GM23338 (cell line): Measurements from ENCODE around the gene SYNE1. TPM values are rescaled to one million over a fixed set of nuclear protein-coding genes. Genes with fewer than 3 reads are reported as not detected.

Experiments used
- ATAC-seq: fragments of 200-7000 bp; cut with Tn5 transposase; 3 replicates; pipeline ENCODE4 v1.9.1; 2020
- DNase-seq: peaks from one replicate; pipeline ENCODE4 v3.0.0-alpha.2; 2015; ENCODE audit warnings: low spot score
- H2AFZ ChIP-seq: fragments of 200-600 bp; sonication (generic); 2 replicates; pipeline ENCODE4 v1.8.0; 2016; ENCODE audit warnings: antibody characterized with exemption, mild to moderate bottlenecking, moderate library complexity
- H3F3A ChIP-seq: fragments of 200-600 bp; sonication (generic); replicated peaks from 2 replicates; pipeline ENCODE4 v1.8.0; 2017; ENCODE audit warnings: antibody characterized with exemption, mixed run types, low read depth
- H3K27ac ChIP-seq: fragments of 200-600 bp; sonication (generic); 2 replicates; pipeline ENCODE4 v1.6.1; 2016; ENCODE audit warnings: low read depth
- H3K27me3 ChIP-seq: fragments of 200-600 bp; sonication (generic); 2 replicates; pipeline ENCODE4 v1.8.0; 2016; ENCODE audit warnings: mild to moderate bottlenecking, mixed run types, moderate library complexity; ENCODE audit not compliant: insufficient read depth
- H3K36me3 ChIP-seq: fragments of 200-600 bp; sonication (generic); 2 replicates; pipeline ENCODE4 v1.8.0; 2016; ENCODE audit warnings: mild to moderate bottlenecking; ENCODE audit not compliant: insufficient read depth
- H3K4me1 ChIP-seq: fragments of 200-600 bp; sonication (generic); 2 replicates; pipeline ENCODE4 v1.8.0; 2016; ENCODE audit warnings: mild to moderate bottlenecking, moderate library complexity; ENCODE audit not compliant: insufficient read depth
- H3K4me2 ChIP-seq: fragments of 200-600 bp; sonication (generic); 2 replicates; pipeline ENCODE4 v1.7.1; 2017; ENCODE audit warnings: mixed run types
- H3K4me3 ChIP-seq: fragments of 200-600 bp; sonication (generic); 2 replicates; pipeline ENCODE4 v1.6.1; 2016; ENCODE audit warnings: mixed run types
- H3K79me2 ChIP-seq: fragments of 200-600 bp; sonication (generic); replicated peaks from 2 replicates; pipeline ENCODE4 v1.8.0; 2017; ENCODE audit warnings: mild to moderate bottlenecking; ENCODE audit not compliant: insufficient read depth
- H3K9me2 ChIP-seq: fragments of 200-600 bp; sonication (generic); 2 replicates; pipeline ENCODE4 v1.8.0; 2017; ENCODE audit not compliant: insufficient read depth
- H4K20me1 ChIP-seq: fragments of 200-600 bp; sonication (generic); replicated peaks from 2 replicates; pipeline ENCODE4 v1.8.0; 2017; ENCODE audit warnings: mild to moderate bottlenecking; ENCODE audit not compliant: insufficient read depth
- H3K27ac Mint-ChIP-seq: 2 replicates; pipeline ENCODE4 v1.8.0; 2020; ENCODE audit warnings: inconsistent platforms, mild to moderate bottlenecking, moderate library complexity, mixed read lengths
- H3K27me3 Mint-ChIP-seq: 3 replicates; pipeline ENCODE4 v1.8.0; 2022; ENCODE audit warnings: low read depth, mild to moderate bottlenecking, moderate library complexity, mixed read lengths, inconsistent platforms; ENCODE audit not compliant: insufficient read depth, poor library complexity
- H3K36me3 Mint-ChIP-seq: 3 replicates; pipeline ENCODE4 v1.8.0; 2021; ENCODE audit warnings: low read depth, mild to moderate bottlenecking, inconsistent platforms, moderate library complexity, mixed read lengths
- H3K4me1 Mint-ChIP-seq: 3 replicates; pipeline ENCODE4 v1.8.0; 2020; ENCODE audit warnings: mild to moderate bottlenecking, inconsistent platforms, mixed read lengths
- H3K4me3 Mint-ChIP-seq: 3 replicates; pipeline ENCODE4 v1.8.0; 2021; ENCODE audit warnings: moderate library complexity, mild to moderate bottlenecking, inconsistent platforms, mixed read lengths
- H3K9me3 Mint-ChIP-seq: 3 replicates; pipeline ENCODE4 v1.8.0; 2020; ENCODE audit warnings: moderate library complexity, mild to moderate bottlenecking, inconsistent platforms, mixed read lengths
- CREB1 ChIP-seq: fragments of 250-450 bp; sonication (Bioruptor Pico); IDR thresholded peaks from 2 replicates; pipeline ENCODE4 v1.5.0; 2020; ENCODE audit warnings: low read depth, mild to moderate bottlenecking, moderate library complexity
- ETS1 ChIP-seq: IDR thresholded peaks from 2 replicates; pipeline ENCODE4 v1.6.1; 2016; ENCODE audit warnings: antibody characterized with exemption
- EZH2 ChIP-seq: fragments of 200-600 bp; sonication (generic); IDR thresholded peaks from one replicate; pipeline ENCODE4 v1.8.0; 2017; ENCODE audit warnings: antibody characterized with exemption, mild to moderate bottlenecking, low read depth; ENCODE audit not compliant: unreplicated experiment
- EZH2phosphoT487 ChIP-seq: fragments of 200-600 bp; sonication (generic); IDR thresholded peaks from one replicate; pipeline ENCODE4 v1.8.1; 2018; ENCODE audit warnings: antibody characterized with exemption; ENCODE audit not compliant: unreplicated experiment
- JUNB ChIP-seq: IDR thresholded peaks from one replicate; pipeline ENCODE4 v1.6.1; 2016; ENCODE audit warnings: antibody characterized with exemption; ENCODE audit not compliant: unreplicated experiment
- NANOG ChIP-seq: IDR thresholded peaks from 2 replicates; pipeline ENCODE4 v1.6.1; 2016; ENCODE audit warnings: antibody characterized with exemption, borderline replicate concordance
- POLR2AphosphoS5 ChIP-seq: IDR thresholded peaks from 2 replicates; pipeline ENCODE4 v1.6.1; 2016; ENCODE audit warnings: antibody characterized with exemption, low read depth
- STAT1 ChIP-seq: IDR thresholded peaks from one replicate; pipeline ENCODE4 v1.6.1; 2016; ENCODE audit warnings: antibody characterized with exemption; ENCODE audit not compliant: unreplicated experiment
- ZNF114 ChIP-seq: fragments of 250-450 bp; sonication (Bioruptor Pico); IDR thresholded peaks from 2 replicates; pipeline ENCODE4 v1.5.0; 2020; ENCODE audit warnings: mild to moderate bottlenecking, moderate library complexity
- ZNF331 ChIP-seq: fragments of 250-450 bp; sonication (Bioruptor Pico); IDR thresholded peaks from 2 replicates; pipeline ENCODE4 v1.5.0; 2020; ENCODE audit warnings: low read depth, mild to moderate bottlenecking, moderate library complexity
- ZNF462 ChIP-seq: fragments of 250-450 bp; sonication (Bioruptor Pico); IDR thresholded peaks from 2 replicates; pipeline ENCODE4 v1.5.0; 2020; ENCODE audit warnings: mild to moderate bottlenecking, moderate library complexity
- polyA plus RNA-seq: library from polyadenylated mRNA; unstranded; fragments of >200 nt; fragmentation: Nextera tagmentation; extraction: Ambion mirVana; gene quantifications from 2 replicates; pipeline ENCODE4 v1.2.1, GENCODE V29; 2016
- total RNA-seq: library from RNA; depleted of rRNA; stranded (reverse); fragments of >200 nt; shearing (Covaris generic); gene quantifications from 2 replicates; pipeline ENCODE4 v1.2.3, GENCODE V29; 2014
- TF ChIP-seq, protein P1 (sequence below): IDR thresholded peaks from one replicate; pipeline ENCODE4 v1.6.1; 2018; ENCODE audit warnings: antibody characterized with exemption; ENCODE audit not compliant: unreplicated experiment

SYNE1 gene
- total and polyA plus RNA-seq, 2 experiments from 2014 or later = 3.9 to 13.6 TPM

- Mint-ChIP-seq H3K27me3 (peaks cover 3% of the 10 kb centered on the region), H3K4me1 (peaks cover 18% of the 10 kb centered on the region), H3K4me3 (no peak overlapping the region), H3K27ac (no peak overlapping the region), H3K36me3 (no peaks in the 10 kb centered on the region), H3K9me3 (no peaks in the 10 kb centered on the region; the same call in 2 of the 3 replicates)
- DNase-seq (no peak), ATAC-seq (no peak)
- H4K20me1 ChIP-seq = no peaks in the 10 kb centered on the region
- no peak for TF ChIP-seq CREB1 (CRISPR knock-in tag)
- TF ChIP-seq, protein P1, sequence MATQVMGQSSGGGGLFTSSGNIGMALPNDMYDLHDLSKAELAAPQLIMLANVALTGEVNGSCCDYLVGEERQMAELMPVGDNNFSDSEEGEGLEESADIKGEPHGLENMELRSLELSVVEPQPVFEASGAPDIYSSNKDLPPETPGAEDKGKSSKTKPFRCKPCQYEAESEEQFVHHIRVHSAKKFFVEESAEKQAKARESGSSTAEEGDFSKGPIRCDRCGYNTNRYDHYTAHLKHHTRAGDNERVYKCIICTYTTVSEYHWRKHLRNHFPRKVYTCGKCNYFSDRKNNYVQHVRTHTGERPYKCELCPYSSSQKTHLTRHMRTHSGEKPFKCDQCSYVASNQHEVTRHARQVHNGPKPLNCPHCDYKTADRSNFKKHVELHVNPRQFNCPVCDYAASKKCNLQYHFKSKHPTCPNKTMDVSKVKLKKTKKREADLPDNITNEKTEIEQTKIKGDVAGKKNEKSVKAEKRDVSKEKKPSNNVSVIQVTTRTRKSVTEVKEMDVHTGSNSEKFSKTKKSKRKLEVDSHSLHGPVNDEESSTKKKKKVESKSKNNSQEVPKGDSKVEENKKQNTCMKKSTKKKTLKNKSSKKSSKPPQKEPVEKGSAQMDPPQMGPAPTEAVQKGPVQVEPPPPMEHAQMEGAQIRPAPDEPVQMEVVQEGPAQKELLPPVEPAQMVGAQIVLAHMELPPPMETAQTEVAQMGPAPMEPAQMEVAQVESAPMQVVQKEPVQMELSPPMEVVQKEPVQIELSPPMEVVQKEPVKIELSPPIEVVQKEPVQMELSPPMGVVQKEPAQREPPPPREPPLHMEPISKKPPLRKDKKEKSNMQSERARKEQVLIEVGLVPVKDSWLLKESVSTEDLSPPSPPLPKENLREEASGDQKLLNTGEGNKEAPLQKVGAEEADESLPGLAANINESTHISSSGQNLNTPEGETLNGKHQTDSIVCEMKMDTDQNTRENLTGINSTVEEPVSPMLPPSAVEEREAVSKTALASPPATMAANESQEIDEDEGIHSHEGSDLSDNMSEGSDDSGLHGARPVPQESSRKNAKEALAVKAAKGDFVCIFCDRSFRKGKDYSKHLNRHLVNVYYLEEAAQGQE = no peak
- no peak for TF ChIP-seq NANOG
- no peak for TF ChIP-seq ZNF114 (CRISPR knock-in tag)
- TF ChIP-seq ZNF331 = no peak
- TF ChIP-seq POLR2AphosphoS5 = no peak
- no peak for TF ChIP-seq EZH2phosphoT487
- no peak for TF ChIP-seq JUNB
- TF ChIP-seq STAT1 = no peak
- no peaks in the 10 kb centered on the region for H3K27me3 ChIP-seq
- H3K4me1 ChIP-seq = peaks cover 15% of the 10 kb centered on the region
- no peaks in the 10 kb centered on the region for H3F3A ChIP-seq
- no peaks in the 10 kb centered on the region for H3K36me3 ChIP-seq
- H3K9me2 ChIP-seq = no peaks in the 10 kb centered on the region
- H3K4me2 ChIP-seq = no peak overlapping the region
- H3K79me2 ChIP-seq = no peaks in the 10 kb centered on the region
- no peak overlapping the region for H2AFZ ChIP-seq
- no peak overlapping the region for H3K4me3 ChIP-seq
- no peak overlapping the region for H3K27ac ChIP-seq
Measured at GRCh38 chr6:152293404-152293803, 343.8 kb downstream of the SYNE1 start.

DNA sequence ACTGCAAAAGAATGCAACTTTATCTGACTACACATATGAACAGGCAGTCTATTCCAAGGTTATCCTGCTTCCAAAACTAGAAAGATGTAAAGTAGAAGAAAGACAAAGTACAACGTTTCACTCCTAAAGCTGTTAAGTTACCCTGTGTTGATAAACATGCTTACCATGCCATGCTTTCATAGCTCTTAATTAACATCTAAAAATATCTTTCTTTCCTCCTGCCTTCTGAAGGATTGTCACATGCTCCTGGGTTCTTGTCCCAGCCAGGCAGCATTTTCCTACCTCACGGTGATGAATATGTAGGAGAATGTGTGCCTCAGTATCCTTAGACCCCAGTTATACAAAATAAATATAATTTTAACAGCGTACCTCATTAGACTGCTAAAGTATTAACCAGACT is 344.6 kb downstream of the SYNE1 start:
- H3K27me3 Mint-ChIP-seq = peaks cover 3% of the 10 kb centered on the region
- Histone ChIP-seq H3K36me3 (no peaks in the 10 kb centered on the region), H3F3A (no peaks in the 10 kb centered on the region), H3K79me2 (no peaks in the 10 kb centered on the region), H3K27ac (no peak overlapping the region), H3K4me2 (no peak overlapping the region), H4K20me1 (no peaks in the 10 kb centered on the region), H3K9me2 (no peaks in the 10 kb centered on the region), H2AFZ (no peak overlapping the region), H3K4me1 (0 out of 2 replicates have a peak, but pooled peaks cover 12% of the 10 kb centered on the region), H3K27me3 (no peaks in the 10 kb centered on the region), H3K4me3 (no peak overlapping the region)
- peaks cover 14% of the 10 kb centered on the region for H3K4me1 Mint-ChIP-seq
- TF ChIP-seq EZH2 = no peak
- no peak for TF ChIP-seq ETS1
- TF ChIP-seq ZNF462 (CRISPR knock-in tag) = no peak
- no peak for TF ChIP-seq ZNF114 (CRISPR knock-in tag)
- no peak for TF ChIP-seq NANOG
- no peak for TF ChIP-seq STAT1
- no peak for TF ChIP-seq EZH2phosphoT487
- no peak for TF ChIP-seq JUNB
- no peak for TF ChIP-seq CREB1 (CRISPR knock-in tag)
- TF ChIP-seq ZNF331 = no peak
- ATAC-seq (no peak), DNase-seq (no peak)
- no peak overlapping the region for H3K4me3 Mint-ChIP-seq
- no peaks in the 10 kb centered on the region for H3K36me3 Mint-ChIP-seq
- no peak overlapping the region; the same call in 1 of the 2 replicates for H3K27ac Mint-ChIP-seq
- no peaks in the 10 kb centered on the region; the same call in 2 of the 3 replicates for H3K9me3 Mint-ChIP-seq
